Astrocyte (in vitro differentiated cells and primary cell): Measurements from ENCODE around the gene ANKRD61. TPM values are rescaled to one million over a fixed set of nuclear protein-coding genes. Genes with fewer than 3 reads are reported as not detected.

Experiments
- DNase-seq: peaks from one replicate; pipeline ENCODE4 v3.0.0-alpha.2; 2010; ENCODE audit warnings: low read depth
- FAIRE-seq: peaks from 2 replicates; lab custom pipeline; 2011; peaks lifted over from hg19 to GRCh38; lab: Jason Lieb, UNC
- H2AFZ ChIP-seq: 2 replicates; pipeline ENCODE4 v1.6.0; 2012; ENCODE audit warnings: low read depth, low read length, inconsistent platforms
- H3K27ac ChIP-seq: 2 replicates; pipeline ENCODE4 v1.5.1; 2011; ENCODE audit warnings: low read depth, low read length, inconsistent platforms
- H3K27me3 ChIP-seq: 2 replicates; pipeline ENCODE4 v1.6.0; 2011; ENCODE audit warnings: low read length, inconsistent platforms; ENCODE audit not compliant: insufficient read depth
- H3K36me3 ChIP-seq: 2 replicates; pipeline ENCODE4 v1.5.1; 2011; ENCODE audit warnings: low read length, inconsistent platforms; ENCODE audit not compliant: insufficient read depth
- H3K4me1 ChIP-seq: 2 replicates; pipeline ENCODE4 v1.5.1; 2011; ENCODE audit warnings: low read length, inconsistent platforms; ENCODE audit not compliant: insufficient read depth
- H3K4me2 ChIP-seq: 2 replicates; pipeline ENCODE4 v1.6.0; 2012; ENCODE audit warnings: low read length, inconsistent platforms
- H3K4me3 ChIP-seq: 2 replicates; pipeline ENCODE4 v1.5.1; 2011; ENCODE audit warnings: low read depth, mild to moderate bottlenecking, low read length, inconsistent platforms; ENCODE audit not compliant: insufficient read depth
- H3K79me2 ChIP-seq: 2 replicates; pipeline ENCODE4 v1.6.0; 2012; ENCODE audit warnings: mild to moderate bottlenecking, low read length, inconsistent platforms; ENCODE audit not compliant: insufficient read depth
- H3K9ac ChIP-seq: 2 replicates; pipeline ENCODE4 v1.6.0; 2012; ENCODE audit warnings: mild to moderate bottlenecking, low read length, inconsistent platforms
- H3K9me3 ChIP-seq: 2 replicates; pipeline ENCODE4 v1.5.1; 2012; ENCODE audit warnings: low read depth, mild to moderate bottlenecking, low read length, inconsistent platforms; ENCODE audit not compliant: insufficient read depth
- H4K20me1 ChIP-seq: 2 replicates; pipeline ENCODE4 v1.6.0; 2012; ENCODE audit warnings: low read length, inconsistent platforms; ENCODE audit not compliant: insufficient read depth
- H3K27ac Mint-ChIP-seq: one replicate; pipeline ENCODE4 v1.8.0; 2021; ENCODE audit warnings: mild to moderate bottlenecking, mixed read lengths; ENCODE audit not compliant: unreplicated experiment
- H3K27me3 Mint-ChIP-seq: one replicate; pipeline ENCODE4 v1.8.0; 2021; ENCODE audit warnings: low read depth, mixed read lengths; ENCODE audit not compliant: unreplicated experiment
- H3K36me3 Mint-ChIP-seq: one replicate; pipeline ENCODE4 v1.8.0; 2021; ENCODE audit warnings: low read depth, mixed read lengths; ENCODE audit not compliant: unreplicated experiment
- H3K4me1 Mint-ChIP-seq: one replicate; pipeline ENCODE4 v1.8.0; 2021; ENCODE audit warnings: low read depth, mixed read lengths; ENCODE audit not compliant: unreplicated experiment
- H3K4me3 Mint-ChIP-seq: one replicate; pipeline ENCODE4 v1.8.0; 2021; ENCODE audit warnings: mild to moderate bottlenecking, moderate library complexity, mixed read lengths; ENCODE audit not compliant: unreplicated experiment
- H3K9me3 Mint-ChIP-seq: one replicate; pipeline ENCODE4 v1.8.0; 2021; ENCODE audit warnings: mild to moderate bottlenecking, mixed read lengths; ENCODE audit not compliant: unreplicated experiment
- EZH2 ChIP-seq: IDR thresholded peaks from 2 replicates; pipeline ENCODE4 v1.6.1; 2012; ENCODE audit warnings: mild to moderate bottlenecking, low read length, inconsistent platforms; ENCODE audit not compliant: insufficient read depth
- total RNA-seq: library from RNA; stranded (reverse); gene quantifications from 2 replicates; pipeline ENCODE4 v1.2.1, GENCODE V29; 2021
- TF ChIP-seq, protein P1 (sequence below): IDR thresholded peaks from 2 replicates; pipeline ENCODE4 v1.5.1; 2011; ENCODE audit warnings: low read depth, mild to moderate bottlenecking, inconsistent platforms, low read length, moderate library complexity; ENCODE audit not compliant: insufficient read depth

The ANKRD61 gene
- total RNA-seq, 1 donor from 2014 or later = 0.18 TPM

DNA sequence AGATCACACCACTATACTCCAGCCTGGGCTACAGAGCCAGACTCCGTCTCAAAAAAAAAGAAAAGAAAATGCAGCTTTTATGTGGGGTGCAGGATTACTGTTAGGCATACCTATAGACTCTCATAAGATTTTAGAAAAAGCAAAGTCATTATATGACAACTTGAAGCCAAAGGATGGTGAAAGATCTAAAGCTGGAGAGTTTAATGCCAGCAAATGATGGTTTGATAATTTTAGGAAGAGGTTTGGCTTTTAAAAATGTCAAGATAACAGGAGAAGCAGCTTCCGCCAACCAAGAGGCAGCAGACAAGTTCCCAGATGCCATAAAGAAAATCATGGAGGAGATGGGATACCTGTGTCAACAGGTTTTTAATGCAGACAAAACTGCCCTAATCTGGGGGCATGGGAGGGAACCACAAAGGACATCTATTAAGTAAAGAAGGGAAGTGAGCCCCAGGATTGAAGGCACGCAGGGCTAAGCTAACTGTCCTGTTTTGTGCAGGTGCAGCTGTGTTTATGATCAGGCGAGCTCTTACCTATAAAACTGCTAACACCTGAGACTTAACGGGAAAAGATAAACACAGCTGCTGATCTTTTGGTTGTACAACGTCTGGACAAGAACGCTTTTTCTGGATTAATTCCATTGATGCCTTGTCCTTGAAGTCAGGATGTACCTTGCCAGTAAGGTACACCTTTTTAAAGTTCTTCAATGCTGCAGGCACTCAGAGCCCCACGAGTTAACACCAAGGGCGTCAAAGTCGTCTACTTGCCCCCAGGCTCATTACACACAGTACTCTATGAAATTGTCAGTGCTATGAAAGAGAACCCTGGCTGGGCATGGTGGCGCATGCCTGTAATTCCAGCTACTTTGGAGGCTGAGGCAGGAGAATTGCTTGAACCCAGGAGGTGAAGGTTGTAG lies 10.5 kb upstream of the ANKRD61 start:
- Histone ChIP-seq H3K4me3 (no peak overlapping the region), H3K4me1 (peaks cover 5% of the 10 kb centered on the region), H3K36me3 (peaks cover 49% of the 10 kb centered on the region), H3K27me3 (no peaks in the 10 kb centered on the region), H3K79me2 (peaks cover 5% of the 10 kb centered on the region), H3K27ac (no peak overlapping the region), H2AFZ (no peak overlapping the region), H3K9ac (no peak overlapping the region), H4K20me1 (peaks cover 21% of the 10 kb centered on the region), H3K9me3 (no peaks in the 10 kb centered on the region), H3K4me2 (no peak overlapping the region)
- H3K9me3 Mint-ChIP-seq = no peaks in the 10 kb centered on the region
- DNase-seq (no peak), FAIRE-seq (no peak)
- TF ChIP-seq, protein P1, sequence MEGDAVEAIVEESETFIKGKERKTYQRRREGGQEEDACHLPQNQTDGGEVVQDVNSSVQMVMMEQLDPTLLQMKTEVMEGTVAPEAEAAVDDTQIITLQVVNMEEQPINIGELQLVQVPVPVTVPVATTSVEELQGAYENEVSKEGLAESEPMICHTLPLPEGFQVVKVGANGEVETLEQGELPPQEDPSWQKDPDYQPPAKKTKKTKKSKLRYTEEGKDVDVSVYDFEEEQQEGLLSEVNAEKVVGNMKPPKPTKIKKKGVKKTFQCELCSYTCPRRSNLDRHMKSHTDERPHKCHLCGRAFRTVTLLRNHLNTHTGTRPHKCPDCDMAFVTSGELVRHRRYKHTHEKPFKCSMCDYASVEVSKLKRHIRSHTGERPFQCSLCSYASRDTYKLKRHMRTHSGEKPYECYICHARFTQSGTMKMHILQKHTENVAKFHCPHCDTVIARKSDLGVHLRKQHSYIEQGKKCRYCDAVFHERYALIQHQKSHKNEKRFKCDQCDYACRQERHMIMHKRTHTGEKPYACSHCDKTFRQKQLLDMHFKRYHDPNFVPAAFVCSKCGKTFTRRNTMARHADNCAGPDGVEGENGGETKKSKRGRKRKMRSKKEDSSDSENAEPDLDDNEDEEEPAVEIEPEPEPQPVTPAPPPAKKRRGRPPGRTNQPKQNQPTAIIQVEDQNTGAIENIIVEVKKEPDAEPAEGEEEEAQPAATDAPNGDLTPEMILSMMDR = no peak
- no peak for TF ChIP-seq EZH2
- H3K27me3 Mint-ChIP-seq = no peaks in the 10 kb centered on the region
- H3K36me3 Mint-ChIP-seq = peaks cover 41% of the 10 kb centered on the region
- H3K4me1 Mint-ChIP-seq = peaks cover 9% of the 10 kb centered on the region
- H3K4me3 Mint-ChIP-seq = no peak overlapping the region
- H3K27ac Mint-ChIP-seq = peak overlapping the region; percentile 66

GRCh38 chr7:6022707-6023106 lies 8.5 kb upstream of the ANKRD61 start:
- TF ChIP-seq, protein P1 = no peak
- no peak for TF ChIP-seq EZH2
- no peak overlapping the region for H3K27ac ChIP-seq
- no peak overlapping the region for H2AFZ ChIP-seq
- peaks cover 21% of the 10 kb centered on the region for H4K20me1 ChIP-seq
- Mint-ChIP-seq H3K9me3 (no peaks in the 10 kb centered on the region), H3K27ac (no peak overlapping the region), H3K27me3 (no peaks in the 10 kb centered on the region), H3K4me3 (no peak overlapping the region), H3K4me1 (peaks cover 3% of the 10 kb centered on the region), H3K36me3 (peaks cover 43% of the 10 kb centered on the region)
- H3K9me3 ChIP-seq = no peaks in the 10 kb centered on the region
- FAIRE-seq (no peak), DNase-seq (no peak)
- no peaks in the 10 kb centered on the region for H3K27me3 ChIP-seq
- H3K4me3 ChIP-seq = no peak overlapping the region
- H3K4me1 ChIP-seq = no peaks in the 10 kb centered on the region
- H3K9ac ChIP-seq = no peak overlapping the region
- H3K4me2 ChIP-seq = no peak overlapping the region
- H3K36me3 ChIP-seq = peaks cover 51% of the 10 kb centered on the region
- peaks cover 5% of the 10 kb centered on the region for H3K79me2 ChIP-seq

DNA sequence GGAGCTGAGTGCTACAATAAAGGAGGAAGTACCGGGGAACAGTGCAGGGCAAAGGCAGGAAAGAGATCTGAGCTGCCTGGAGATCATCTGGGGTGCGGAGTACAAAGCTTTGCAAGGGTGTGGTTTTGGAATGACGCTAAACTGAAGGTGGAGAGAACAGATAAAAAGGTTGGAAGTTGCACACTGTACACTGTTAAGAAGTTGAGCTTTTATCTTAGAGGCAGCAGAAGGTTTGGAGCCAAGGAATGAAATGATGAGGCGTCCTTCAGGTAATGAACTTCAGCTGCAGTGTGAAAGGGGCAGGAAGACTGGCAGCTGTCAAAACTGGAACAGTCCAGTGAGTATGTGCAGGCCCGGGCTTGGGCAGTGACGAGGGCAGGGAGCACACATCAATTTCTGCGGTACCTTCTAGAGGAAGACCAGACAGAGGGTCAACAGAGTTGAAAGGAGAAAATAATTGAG lies 7.2 kb upstream of the ANKRD61 start:
- no peak for TF ChIP-seq EZH2
- TF ChIP-seq, protein P1 = no peak
- Mint-ChIP-seq H3K27ac (peak overlapping the region; percentile 16), H3K9me3 (no peaks in the 10 kb centered on the region), H3K36me3 (peaks cover 45% of the 10 kb centered on the region), H3K4me3 (no peak overlapping the region), H3K4me1 (peaks cover 3% of the 10 kb centered on the region), H3K27me3 (no peaks in the 10 kb centered on the region)
- Histone ChIP-seq H3K36me3 (peaks cover 55% of the 10 kb centered on the region), H3K79me2 (peaks cover 5% of the 10 kb centered on the region), H3K9me3 (no peaks in the 10 kb centered on the region), H3K4me3 (no peak overlapping the region), H3K4me2 (no peak overlapping the region), H3K27me3 (no peaks in the 10 kb centered on the region), H4K20me1 (peaks cover 21% of the 10 kb centered on the region), H3K4me1 (no peaks in the 10 kb centered on the region), H2AFZ (no peak overlapping the region), H3K9ac (no peak overlapping the region), H3K27ac (no peak overlapping the region)
- FAIRE-seq (no peak), DNase-seq (no peak)
